Mesothelial cell of epicardium (in vitro differentiated cells): ENCODE results near the gene GP2. TPM values are rescaled to one million over a fixed set of nuclear protein-coding genes. Genes with fewer than 3 reads are reported as not detected.

Experiments
- DNase-seq, 2 experiments: peaks; one replicate each; pipeline ENCODE4 v3.0.0; 2021; ENCODE audit warnings: low spot score in 2 of 2; ENCODE audit not compliant: unreplicated experiment in 2 of 2
- H3K27ac Mint-ChIP-seq: 2 replicates; pipeline ENCODE4 v1.8.0; 2021; ENCODE audit warnings: mixed read lengths
- H3K27me3 Mint-ChIP-seq: 2 replicates; pipeline ENCODE4 v1.8.0; 2021; ENCODE audit warnings: low read depth, mixed read lengths
- H3K36me3 Mint-ChIP-seq: 2 replicates; pipeline ENCODE4 v1.8.0; 2021; ENCODE audit warnings: mixed read lengths
- H3K4me1 Mint-ChIP-seq: 2 replicates; pipeline ENCODE4 v1.8.0; 2021; ENCODE audit warnings: mixed read lengths
- H3K4me3 Mint-ChIP-seq: 2 replicates; pipeline ENCODE4 v1.8.0; 2021; ENCODE audit warnings: mild to moderate bottlenecking, moderate library complexity, mixed read lengths
- H3K9me3 Mint-ChIP-seq: 2 replicates; pipeline ENCODE4 v1.8.0; 2021; ENCODE audit warnings: mixed read lengths
- total RNA-seq: library from RNA; stranded (reverse); gene quantifications from 3 replicates; pipeline ENCODE4 v1.2.1, GENCODE V29; 2021
- TF ChIP-seq, protein P1 (sequence below): fragments of 200-600 bp; sonication (generic); IDR thresholded peaks from one replicate; pipeline ENCODE4 v1.5.0; 2021; ENCODE audit warnings: antibody characterized with exemption; ENCODE audit not compliant: unreplicated experiment

Gene GP2
- total RNA-seq, 1 donor from 2014 or later: not detected

DNA sequence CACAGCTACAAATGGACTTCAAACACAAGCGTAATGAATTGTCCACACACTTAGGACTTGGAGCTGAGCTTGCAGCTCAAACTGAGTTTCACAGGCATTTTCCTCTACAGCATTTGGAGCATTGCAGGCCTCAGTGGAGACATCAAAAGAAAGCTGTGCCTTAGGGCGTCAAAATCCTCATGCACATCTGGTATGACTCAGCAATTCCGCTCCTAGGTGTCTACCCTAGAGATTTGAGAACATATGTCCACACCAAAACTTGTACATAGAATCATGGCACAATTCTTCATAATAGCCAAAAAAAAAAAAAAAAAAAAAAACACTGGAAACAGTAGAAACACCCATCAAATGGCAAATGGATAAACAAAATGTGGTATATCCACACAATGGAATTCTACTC lies 47.1 kb downstream of the GP2 start:
- no peak overlapping the region for H3K27ac Mint-ChIP-seq
- H3K4me1 Mint-ChIP-seq: no peaks in the 10 kb centered on the region
- H3K9me3 Mint-ChIP-seq: peaks cover 16% of the 10 kb centered on the region
- DNase-seq: no peak
- H3K27me3 Mint-ChIP-seq: no peaks in the 10 kb centered on the region
- no peak overlapping the region for H3K4me3 Mint-ChIP-seq
- H3K36me3 Mint-ChIP-seq: no peaks in the 10 kb centered on the region
- TF ChIP-seq, protein P1, sequence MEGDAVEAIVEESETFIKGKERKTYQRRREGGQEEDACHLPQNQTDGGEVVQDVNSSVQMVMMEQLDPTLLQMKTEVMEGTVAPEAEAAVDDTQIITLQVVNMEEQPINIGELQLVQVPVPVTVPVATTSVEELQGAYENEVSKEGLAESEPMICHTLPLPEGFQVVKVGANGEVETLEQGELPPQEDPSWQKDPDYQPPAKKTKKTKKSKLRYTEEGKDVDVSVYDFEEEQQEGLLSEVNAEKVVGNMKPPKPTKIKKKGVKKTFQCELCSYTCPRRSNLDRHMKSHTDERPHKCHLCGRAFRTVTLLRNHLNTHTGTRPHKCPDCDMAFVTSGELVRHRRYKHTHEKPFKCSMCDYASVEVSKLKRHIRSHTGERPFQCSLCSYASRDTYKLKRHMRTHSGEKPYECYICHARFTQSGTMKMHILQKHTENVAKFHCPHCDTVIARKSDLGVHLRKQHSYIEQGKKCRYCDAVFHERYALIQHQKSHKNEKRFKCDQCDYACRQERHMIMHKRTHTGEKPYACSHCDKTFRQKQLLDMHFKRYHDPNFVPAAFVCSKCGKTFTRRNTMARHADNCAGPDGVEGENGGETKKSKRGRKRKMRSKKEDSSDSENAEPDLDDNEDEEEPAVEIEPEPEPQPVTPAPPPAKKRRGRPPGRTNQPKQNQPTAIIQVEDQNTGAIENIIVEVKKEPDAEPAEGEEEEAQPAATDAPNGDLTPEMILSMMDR: no peak

DNA sequence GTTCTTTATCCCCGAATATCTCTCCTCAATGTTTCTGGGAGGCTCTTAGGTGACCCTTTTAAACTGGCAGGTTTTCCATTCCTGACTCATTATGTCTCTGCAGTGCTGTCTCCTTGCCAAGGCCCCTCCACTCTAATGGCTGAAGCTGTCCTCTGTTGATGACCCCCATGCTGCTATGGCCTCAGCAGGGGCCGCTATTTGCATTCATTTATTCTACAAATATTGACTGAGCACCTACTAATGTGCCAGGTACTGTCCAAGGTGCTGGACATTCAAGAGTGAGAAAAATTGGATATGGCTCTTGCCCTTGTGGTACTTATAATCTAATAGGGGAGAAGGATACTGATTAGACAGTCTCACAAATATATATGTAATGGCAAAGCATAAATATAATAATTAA lies 55.4 kb downstream of the GP2 start:
- TF ChIP-seq, protein P1: no peak
- Mint-ChIP-seq H3K9me3 (no peaks in the 10 kb centered on the region), H3K4me1 (no peaks in the 10 kb centered on the region), H3K27ac (no peak overlapping the region), H3K36me3 (no peaks in the 10 kb centered on the region), H3K27me3 (peaks cover 18% of the 10 kb centered on the region), H3K4me3 (no peak overlapping the region)
- no peak for DNase-seq

DNA sequence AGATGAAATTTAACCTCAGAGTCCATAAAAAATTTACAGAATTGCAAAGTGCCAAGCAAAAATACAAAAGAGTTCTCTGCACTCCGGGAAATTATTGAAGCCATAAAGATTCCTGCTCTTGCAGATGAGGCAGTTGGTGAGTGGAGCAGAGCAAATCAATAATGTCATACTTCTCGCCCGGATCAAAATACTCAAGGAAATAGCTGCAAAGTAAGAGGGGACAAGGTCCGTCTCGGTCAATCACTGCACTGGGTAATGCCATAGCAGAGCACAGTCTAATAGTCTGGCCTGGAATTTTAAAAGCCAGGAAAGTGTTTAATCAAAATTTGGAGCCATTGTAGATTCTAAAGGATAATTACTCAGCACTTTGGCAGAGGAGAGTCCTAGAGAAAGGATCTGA lies 58.9 kb downstream of the GP2 start:
- Mint-ChIP-seq H3K36me3 (no peaks in the 10 kb centered on the region), H3K27me3 (peaks cover 26% of the 10 kb centered on the region), H3K4me3 (no peak overlapping the region), H3K9me3 (no peaks in the 10 kb centered on the region), H3K27ac (no peak overlapping the region), H3K4me1 (no peaks in the 10 kb centered on the region)
- TF ChIP-seq, protein P1: no peak
- DNase-seq: no peak

DNA sequence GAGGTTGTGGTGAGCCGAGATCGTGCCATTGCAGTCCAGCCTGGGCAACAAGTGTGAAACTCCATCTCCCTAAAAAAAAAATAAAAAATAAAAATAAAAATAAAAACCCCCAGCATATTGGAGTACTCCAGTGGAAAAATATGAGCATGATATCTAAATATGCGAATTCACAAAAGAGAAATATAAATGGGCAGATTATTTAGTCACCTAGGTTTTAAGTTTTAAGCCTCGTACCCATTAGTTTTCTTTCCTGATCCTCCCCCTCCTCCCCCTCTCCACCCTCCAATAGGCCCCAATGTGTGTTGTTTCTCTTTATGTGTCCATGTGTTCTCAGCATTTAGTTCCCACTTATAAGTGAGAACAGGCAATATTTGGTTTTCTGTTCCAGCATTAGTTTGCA lies 62.3 kb downstream of the GP2 start:
- TF ChIP-seq, protein P1: no peak
- Mint-ChIP-seq H3K9me3 (no peaks in the 10 kb centered on the region), H3K4me1 (no peaks in the 10 kb centered on the region), H3K27me3 (peaks cover 41% of the 10 kb centered on the region), H3K36me3 (no peaks in the 10 kb centered on the region), H3K27ac (no peak overlapping the region), H3K4me3 (no peak overlapping the region)
- no peak for DNase-seq

DNA sequence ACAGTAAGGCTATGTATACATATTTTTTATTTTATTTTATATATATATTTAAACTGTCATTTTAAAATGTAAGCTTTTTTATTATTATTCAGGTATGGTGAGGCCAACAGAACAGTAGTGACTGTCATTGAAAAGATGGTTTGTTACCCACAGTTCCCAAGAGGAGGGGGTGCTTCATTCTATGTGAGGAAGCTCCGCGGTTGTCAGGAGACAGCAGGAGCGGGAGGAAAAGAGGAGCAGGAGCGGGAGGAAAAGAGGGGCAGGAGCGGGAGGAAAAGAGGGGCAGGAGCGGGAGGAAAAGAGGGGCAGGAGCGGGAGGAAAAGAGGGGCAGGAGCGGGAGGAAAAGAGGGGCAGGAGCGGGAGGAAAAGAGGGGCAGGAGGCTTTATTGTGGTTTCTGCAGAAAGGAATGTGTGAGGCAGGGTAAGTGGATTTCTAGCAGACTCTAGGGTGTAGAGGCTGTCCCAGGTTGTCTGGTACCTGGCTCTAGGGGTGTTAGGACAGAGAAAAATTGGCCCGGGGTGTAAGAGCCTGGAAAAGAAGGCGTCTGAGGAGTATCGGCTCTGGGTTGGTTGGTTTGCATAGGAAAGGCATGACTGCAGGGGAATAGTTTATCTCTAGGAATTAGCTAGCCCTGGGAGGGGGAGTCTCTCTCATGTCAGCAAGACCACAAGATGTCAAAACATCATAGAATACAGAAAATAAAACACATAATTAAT lies 64.0 kb downstream of the GP2 start:
- no peak for DNase-seq
- TF ChIP-seq, protein P1: no peak
- Mint-ChIP-seq H3K36me3 (no peaks in the 10 kb centered on the region), H3K27me3 (peaks cover 38% of the 10 kb centered on the region), H3K9me3 (peaks cover 4% of the 10 kb centered on the region), H3K4me3 (no peak overlapping the region), H3K27ac (no peak overlapping the region), H3K4me1 (no peaks in the 10 kb centered on the region)
